Measurements from ENCODE around the gene PGBD5.

Gene PGBD5

DNA sequence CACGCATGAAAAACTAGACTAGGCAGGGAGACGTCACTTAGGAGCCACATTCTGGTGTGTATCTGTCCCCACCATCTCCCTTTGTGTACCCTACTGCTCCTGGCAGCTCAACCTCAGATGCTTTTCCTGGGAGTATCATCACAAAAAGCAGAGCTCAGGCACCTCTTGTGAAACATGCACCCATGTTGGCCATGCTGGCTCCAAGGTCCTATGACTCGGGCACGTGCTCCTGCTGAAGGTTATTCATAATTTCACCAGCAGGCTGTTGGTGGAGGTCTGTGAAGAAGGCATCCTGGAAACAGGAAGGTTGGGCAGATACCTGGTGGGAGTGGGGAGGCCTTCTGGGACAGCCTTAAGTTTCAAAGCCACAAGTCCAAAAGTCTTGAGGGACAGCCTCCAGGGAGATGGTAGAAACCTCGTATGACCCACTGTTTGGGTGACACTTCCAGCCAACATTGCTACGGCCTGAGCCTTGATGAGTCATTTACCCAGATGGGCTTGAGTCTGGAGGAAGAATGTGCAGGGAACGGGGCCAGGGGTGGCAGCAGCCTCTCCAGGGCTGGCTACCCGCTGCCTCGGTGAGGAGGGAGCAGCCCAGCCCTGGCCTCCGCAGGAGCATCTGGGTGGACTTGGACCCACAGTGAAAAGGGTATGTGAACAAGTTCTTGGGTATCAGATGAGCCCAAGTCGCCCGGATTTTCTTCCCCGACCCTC, 75.8 kb downstream of the PGBD5 start:
- H3K4me2 ChIP-seq (ENCODE audit: low read length, poor library complexity, severe bottlenecking) = no peak overlapping the region
- H2BK15ac ChIP-seq (ENCODE audit: low read depth, poor library complexity, severe bottlenecking) = no peak overlapping the region
- peaks cover 0 to 2% of the 10 kb centered on the region in 2 experiments for H3K36me3 ChIP-seq (ENCODE audit: control insufficient read depth in 1 of 2, insufficient read depth in 2 of 2, low read depth in 1 of 2, low read length in 2 of 2)
- WGBS = 85% methylated on average over 13 of the region's 13 CpGs
- no peak overlapping the region for H4K91ac ChIP-seq (ENCODE audit: low read length)
- H3K27me3 ChIP-seq (ENCODE audit: control insufficient read depth in 1 of 2, insufficient read depth in 1 of 2, low read length in 2 of 2) = peaks cover 0 to 13% of the 10 kb centered on the region in 2 experiments
- H2AK5ac ChIP-seq (ENCODE audit: low read length, severe bottlenecking) = no peak overlapping the region
- no peak overlapping the region for H3K9ac ChIP-seq (ENCODE audit: low read length)
- H3K14ac ChIP-seq (ENCODE audit: low read length in 2 of 2) = no peak overlapping the region
- no peaks in the 10 kb centered on the region for H3K4me1 ChIP-seq (ENCODE audit: control insufficient read depth, insufficient read depth, low read depth, low read length)
- H3K4me3 ChIP-seq (ENCODE audit: insufficient read depth in 1 of 2, low read depth in 1 of 2, low read length in 2 of 2) = no peak overlapping the region
- no peak overlapping the region for H2AFZ ChIP-seq (ENCODE audit: low read depth, low read length)
- no peak overlapping the region for H3K18ac ChIP-seq (ENCODE audit: low read depth in 1 of 2, low read length in 2 of 2)
- H3K4ac ChIP-seq (ENCODE audit: low read depth in 1 of 2, low read length in 2 of 2) = no peak overlapping the region
- no peak overlapping the region for H2BK12ac ChIP-seq (ENCODE audit: low read length in 2 of 2)
- H3K23ac ChIP-seq (ENCODE audit: low read length in 2 of 2) = no peak overlapping the region
- no peak overlapping the region for H3K27ac ChIP-seq (ENCODE audit: low read length, poor library complexity, severe bottlenecking)
- DNase-seq = no peak
- no peaks in the 10 kb centered on the region for H3K9me3 ChIP-seq (ENCODE audit: control insufficient read depth, low read length)
- H2BK5ac ChIP-seq (ENCODE audit: low read depth, low read length, poor library complexity, severe bottlenecking) = no peak overlapping the region
- H2BK120ac ChIP-seq (ENCODE audit: low read depth, low read length) = no peak overlapping the region
- H4K8ac ChIP-seq (ENCODE audit: low read length) = no peak overlapping the region
- H3K79me1 ChIP-seq (replicated peaks; ENCODE audit: low read length, poor library complexity, severe bottlenecking) = no peaks in the 10 kb centered on the region

DNA sequence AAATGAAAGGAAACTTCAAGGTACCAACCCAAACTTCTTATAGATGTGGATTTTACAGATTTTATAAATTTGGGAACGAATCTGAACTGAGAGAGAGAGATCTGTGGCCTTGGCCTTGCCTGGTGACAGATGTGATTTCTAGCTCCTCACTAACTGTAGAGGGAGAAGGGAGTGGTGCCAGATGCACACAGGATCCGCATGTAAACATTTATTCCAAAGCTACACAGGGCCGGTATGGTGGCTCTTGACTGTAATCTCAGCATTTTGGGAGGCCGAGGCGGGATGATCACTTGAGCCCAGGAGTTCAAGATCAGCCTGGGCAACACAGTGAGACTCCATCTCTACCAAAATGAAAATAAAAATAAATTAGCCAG, 77.1 kb downstream of the PGBD5 start:
- H2BK120ac ChIP-seq (ENCODE audit: low read depth, low read length) = no peak overlapping the region
- H2AFZ ChIP-seq (ENCODE audit: low read depth, low read length) = no peak overlapping the region
- 86% methylated on average over 5 of the region's 5 CpGs for whole genome bisulfite sequencing

DNA sequence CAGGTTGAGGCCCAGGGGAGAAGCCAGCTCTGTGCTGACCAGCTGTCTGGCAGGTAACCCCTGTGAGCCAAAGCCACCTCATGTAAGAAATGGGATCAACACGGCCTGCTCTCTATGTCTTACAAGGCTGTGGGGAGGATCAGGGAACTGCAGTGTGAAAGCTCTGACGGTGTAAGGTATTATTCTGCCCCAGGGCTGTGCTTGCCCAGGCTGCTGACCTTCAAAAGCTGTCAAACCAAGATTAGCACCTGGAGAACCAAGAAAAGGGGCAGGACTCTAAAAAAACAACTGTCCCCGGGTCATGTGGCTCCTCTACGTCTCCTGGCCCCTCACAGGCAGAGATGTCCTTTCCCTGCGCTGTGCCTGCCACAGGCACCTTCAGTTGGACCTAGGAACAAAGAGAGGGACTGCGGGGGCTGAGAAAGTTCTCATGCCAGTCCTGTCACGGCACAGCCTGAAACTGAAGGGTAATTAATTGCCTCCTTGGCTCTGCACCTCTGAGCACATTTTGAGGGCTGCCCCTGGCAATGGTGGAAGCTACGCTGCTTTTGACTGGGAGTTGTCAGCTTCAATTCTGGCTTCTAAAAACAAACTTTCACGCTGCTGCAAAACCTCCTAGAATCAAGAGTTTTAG, 77.6 kb downstream of the PGBD5 start:
- Histone ChIP-seq H3K18ac (ENCODE audit: low read depth in 1 of 2, low read length in 2 of 2) (no peak overlapping the region), H3K4me1 (ENCODE audit: control insufficient read depth, insufficient read depth, low read depth, low read length) (no peaks in the 10 kb centered on the region), H3K27me3 (ENCODE audit: control insufficient read depth in 1 of 2, insufficient read depth in 1 of 2, low read length in 2 of 2) (peaks cover 0 to 7% of the 10 kb centered on the region in 2 experiments), H3K4me3 (ENCODE audit: insufficient read depth in 1 of 2, low read depth in 1 of 2, low read length in 2 of 2) (no peak overlapping the region), H3K36me3 (ENCODE audit: control insufficient read depth in 1 of 2, insufficient read depth in 2 of 2, low read depth in 1 of 2, low read length in 2 of 2) (peaks cover 0 to 2% of the 10 kb centered on the region in 2 experiments), H4K8ac (ENCODE audit: low read length) (no peak overlapping the region), H3K23ac (ENCODE audit: low read length in 2 of 2) (no peak overlapping the region), H3K4me2 (ENCODE audit: low read length, poor library complexity, severe bottlenecking) (no peak overlapping the region), H3K4ac (ENCODE audit: low read depth in 1 of 2, low read length in 2 of 2) (no peak overlapping the region), H2BK5ac (ENCODE audit: low read depth, low read length, poor library complexity, severe bottlenecking) (no peak overlapping the region), H3K14ac (ENCODE audit: low read length in 2 of 2) (no peak overlapping the region), H4K91ac (ENCODE audit: low read length) (no peak overlapping the region), H3K9me3 (ENCODE audit: control insufficient read depth, low read length) (no peaks in the 10 kb centered on the region), H2AFZ (ENCODE audit: low read depth, low read length) (no peak overlapping the region), H2BK120ac (ENCODE audit: low read depth, low read length) (no peak overlapping the region), H3K79me1 (replicated peaks; ENCODE audit: low read length, poor library complexity, severe bottlenecking) (no peaks in the 10 kb centered on the region), H3K27ac (ENCODE audit: low read length, poor library complexity, severe bottlenecking) (no peak overlapping the region), H3K9ac (ENCODE audit: low read length) (no peak overlapping the region), H2AK5ac (ENCODE audit: low read length, severe bottlenecking) (no peak overlapping the region), H2BK12ac (ENCODE audit: low read length in 2 of 2) (no peak overlapping the region), H2BK15ac (ENCODE audit: low read depth, poor library complexity, severe bottlenecking) (no peak overlapping the region)
- DNase-seq = no peak
- 66% methylated on average over 8 of the region's 9 CpGs for WGBS

More for the DNA sequence above, 77.1 kb downstream of the PGBD5 start:
- Histone ChIP-seq H2AK5ac (ENCODE audit: low read length, severe bottlenecking) (no peak overlapping the region), H3K9ac (ENCODE audit: low read length) (no peak overlapping the region), H3K14ac (ENCODE audit: low read length in 2 of 2) (no peak overlapping the region), H3K27ac (ENCODE audit: low read length, poor library complexity, severe bottlenecking) (no peak overlapping the region), H3K36me3 (ENCODE audit: control insufficient read depth in 1 of 2, insufficient read depth in 2 of 2, low read depth in 1 of 2, low read length in 2 of 2) (peaks cover 0 to 2% of the 10 kb centered on the region in 2 experiments), H4K8ac (ENCODE audit: low read length) (no peak overlapping the region), H3K79me1 (replicated peaks; ENCODE audit: low read length, poor library complexity, severe bottlenecking) (no peaks in the 10 kb centered on the region), H3K4me3 (ENCODE audit: insufficient read depth in 1 of 2, low read depth in 1 of 2, low read length in 2 of 2) (no peak overlapping the region), H4K91ac (ENCODE audit: low read length) (no peak overlapping the region), H2BK15ac (ENCODE audit: low read depth, poor library complexity, severe bottlenecking) (no peak overlapping the region), H3K4ac (ENCODE audit: low read depth in 1 of 2, low read length in 2 of 2) (no peak overlapping the region), H3K23ac (ENCODE audit: low read length in 2 of 2) (no peak overlapping the region), H3K4me2 (ENCODE audit: low read length, poor library complexity, severe bottlenecking) (no peak overlapping the region), H3K9me3 (ENCODE audit: control insufficient read depth, low read length) (no peaks in the 10 kb centered on the region), H3K18ac (ENCODE audit: low read depth in 1 of 2, low read length in 2 of 2) (no peak overlapping the region), H2BK12ac (ENCODE audit: low read length in 2 of 2) (no peak overlapping the region), H2BK5ac (ENCODE audit: low read depth, low read length, poor library complexity, severe bottlenecking) (no peak overlapping the region), H3K4me1 (ENCODE audit: control insufficient read depth, insufficient read depth, low read depth, low read length) (no peaks in the 10 kb centered on the region), H3K27me3 (ENCODE audit: control insufficient read depth in 1 of 2, insufficient read depth in 1 of 2, low read length in 2 of 2) (peaks cover 0 to 9% of the 10 kb centered on the region in 2 experiments)
- DNase-seq = no peak

DNA sequence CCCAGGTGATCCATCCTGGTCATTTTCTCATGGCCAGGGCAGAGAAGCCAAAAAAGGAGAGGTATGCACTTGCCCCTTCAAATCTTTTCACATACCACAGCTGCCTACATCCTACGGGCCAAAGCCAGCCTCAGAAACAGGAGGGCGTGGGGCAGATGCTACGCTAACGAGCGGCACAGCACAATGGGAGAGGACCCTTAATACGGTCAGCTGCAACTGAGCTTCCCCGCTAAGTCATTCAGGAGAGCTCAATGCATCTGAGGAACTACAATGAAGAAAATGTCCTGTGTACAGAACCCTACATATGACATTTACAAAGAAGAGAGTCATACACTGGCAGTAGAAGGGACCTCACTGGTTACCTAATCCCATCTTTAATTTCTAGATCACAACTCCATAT, 78.2 kb downstream of the PGBD5 start:
- Histone ChIP-seq H2BK12ac (ENCODE audit: low read length in 2 of 2) (no peak overlapping the region), H3K4me2 (ENCODE audit: low read length, poor library complexity, severe bottlenecking) (no peak overlapping the region), H3K4ac (ENCODE audit: low read depth in 1 of 2, low read length in 2 of 2) (no peak overlapping the region), H3K18ac (ENCODE audit: low read depth in 1 of 2, low read length in 2 of 2) (no peak overlapping the region), H2BK120ac (ENCODE audit: low read depth, low read length) (no peak overlapping the region), H3K4me1 (ENCODE audit: control insufficient read depth, insufficient read depth, low read depth, low read length) (no peaks in the 10 kb centered on the region), H3K14ac (ENCODE audit: low read length in 2 of 2) (no peak overlapping the region), H4K8ac (ENCODE audit: low read length) (no peak overlapping the region), H4K91ac (ENCODE audit: low read length) (no peak overlapping the region), H2AK5ac (ENCODE audit: low read length, severe bottlenecking) (no peak overlapping the region), H3K27ac (ENCODE audit: low read length, poor library complexity, severe bottlenecking) (no peak overlapping the region), H3K36me3 (ENCODE audit: control insufficient read depth in 1 of 2, insufficient read depth in 2 of 2, low read depth in 1 of 2, low read length in 2 of 2) (peaks cover 0 to 2% of the 10 kb centered on the region in 2 experiments), H3K23ac (ENCODE audit: low read length in 2 of 2) (no peak overlapping the region), H2BK15ac (ENCODE audit: low read depth, poor library complexity, severe bottlenecking) (no peak overlapping the region), H3K79me1 (replicated peaks; ENCODE audit: low read length, poor library complexity, severe bottlenecking) (no peaks in the 10 kb centered on the region), H2BK5ac (ENCODE audit: low read depth, low read length, poor library complexity, severe bottlenecking) (no peak overlapping the region), H2AFZ (ENCODE audit: low read depth, low read length) (no peak overlapping the region), H3K27me3 (ENCODE audit: control insufficient read depth in 1 of 2, insufficient read depth in 1 of 2, low read length in 2 of 2) (peaks cover 0 to 5% of the 10 kb centered on the region in 2 experiments), H3K9ac (ENCODE audit: low read length) (no peak overlapping the region), H3K4me3 (ENCODE audit: insufficient read depth in 1 of 2, low read depth in 1 of 2, low read length in 2 of 2) (no peak overlapping the region), H3K9me3 (ENCODE audit: control insufficient read depth, low read length) (no peaks in the 10 kb centered on the region)
- DNase-seq = no peak
- WGBS = 88% methylated on average over 7 of the region's 7 CpGs
